RCC 7860 (cell line): ENCODE data around the gene RRAGB.
"Not testable (repeated sequence)": the region's sequence is repeated elsewhere in the genome, so short reads cannot be mapped to it uniquely, and the experiment has no call there.

Experiments
- DNase-seq: peaks from one replicate; pipeline ENCODE4 v3.0.0-alpha.2; 2015; ENCODE audit warnings: low spot score
- FAIRE-seq: peaks from 2 replicates; lab custom pipeline; 2012; peaks lifted over from hg19 to GRCh38; lab: Jason Lieb, UNC

Gene RRAGB

GRCh38 chrX:55759478-55759877 is 41.9 kb downstream of the RRAGB start:
- no peak for FAIRE-seq

GRCh38 chrX:55767100-55767499 is 49.6 kb downstream of the RRAGB start:
- FAIRE-seq (no peak), DNase-seq (no peak)

More at GRCh38 chrX:55759478-55759877, 41.9 kb downstream of the RRAGB start:
- DNase-seq: no peak

GRCh38 chrX:55774419-55774818 is 56.9 kb downstream of the RRAGB start:
- DNase-seq, FAIRE-seq: not testable (repeated sequence)

DNA sequence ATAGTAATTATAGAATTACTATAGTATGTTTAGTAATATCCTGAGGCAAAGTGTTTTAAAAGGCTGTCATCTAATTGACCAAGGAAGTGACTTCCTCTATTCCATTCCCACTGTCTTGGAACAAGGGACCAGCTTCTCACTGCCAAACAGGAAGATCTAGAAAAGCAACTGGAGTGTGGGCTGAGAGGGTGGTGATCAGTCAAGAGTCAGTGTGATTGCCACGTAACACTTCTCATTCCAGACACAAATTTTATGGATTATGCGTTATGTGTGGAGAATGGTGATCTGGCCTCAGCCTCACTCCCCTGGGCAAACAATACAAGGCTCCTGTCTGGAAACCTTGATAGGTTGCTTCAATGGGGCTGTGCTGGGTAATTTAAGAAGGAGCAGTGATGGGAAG is 60.0 kb downstream of the RRAGB start:
- DNase-seq (no peak), FAIRE-seq (no peak)

- FAIRE-seq: no peak
These were observed 60.8 kb downstream of the RRAGB start for GRCh38 chrX:55778322-55778721.

DNA sequence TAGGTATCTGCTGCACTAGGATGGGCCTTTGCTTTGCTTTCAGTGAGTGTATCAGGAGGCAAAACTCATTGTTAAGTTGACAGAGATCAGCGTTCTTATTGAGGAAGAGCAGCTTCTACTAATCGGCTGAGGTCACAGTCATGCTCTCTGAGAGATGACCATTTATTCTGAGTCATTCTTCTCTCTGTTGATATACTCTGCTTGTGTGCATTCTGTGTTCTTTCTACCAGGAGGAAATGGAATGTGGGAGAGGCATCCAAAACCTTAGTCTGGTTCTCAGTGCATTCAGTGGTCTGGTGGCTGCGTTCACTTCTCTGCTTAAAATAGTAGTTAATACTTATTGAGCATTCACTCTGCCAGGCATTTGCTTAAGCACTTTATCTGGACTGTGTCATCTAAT is 66.2 kb downstream of the RRAGB start:
- no peak for FAIRE-seq
- DNase-seq: peak; percentile 7

More at GRCh38 chrX:55778322-55778721, 60.8 kb downstream of the RRAGB start:
- DNase-seq: no peak

DNA sequence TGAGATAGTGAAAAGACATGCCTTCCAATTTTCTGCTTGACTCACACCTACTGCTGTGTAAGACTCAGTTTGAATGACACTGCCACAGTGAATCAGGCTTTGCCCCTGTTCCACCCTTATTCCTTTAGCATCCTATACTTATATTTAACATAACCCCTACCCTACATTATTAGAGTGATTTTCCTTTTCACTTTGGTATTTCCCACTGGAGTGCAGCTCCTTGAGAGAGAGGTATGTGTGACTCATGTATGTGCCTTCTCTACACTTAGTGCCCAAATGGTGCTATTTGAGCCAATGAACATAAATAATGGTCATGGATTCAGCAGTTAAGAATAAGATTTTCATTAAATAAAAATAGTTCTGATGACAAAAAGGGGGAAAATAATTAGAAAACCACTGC is 69.5 kb downstream of the RRAGB start:
- no peak for DNase-seq
- FAIRE-seq: no peak

- DNase-seq (no peak), FAIRE-seq (no peak)
These were observed 70.2 kb downstream of the RRAGB start for GRCh38 chrX:55787727-55788126.

DNA sequence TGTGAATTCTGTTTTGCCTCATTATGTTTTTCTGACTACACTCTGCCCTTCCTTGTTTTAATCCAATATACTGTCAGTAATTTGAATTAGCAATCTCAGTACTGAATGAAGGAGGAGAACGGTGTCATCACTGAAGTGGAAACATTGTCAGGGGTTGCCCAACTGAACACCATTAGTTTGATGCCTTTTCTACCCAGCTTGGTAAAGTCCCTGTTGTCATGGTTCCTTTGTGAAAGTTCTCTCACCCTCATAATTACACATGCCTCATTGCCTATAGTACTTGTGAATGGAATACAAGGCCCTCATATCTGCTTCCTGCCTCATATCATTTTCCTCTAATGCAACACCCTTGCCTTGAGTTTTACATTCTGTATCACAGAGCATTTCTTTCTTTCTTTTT is 76.9 kb downstream of the RRAGB start:
- FAIRE-seq (no peak), DNase-seq (no peak)

- no peak for DNase-seq
- no peak for FAIRE-seq
These were observed 78.9 kb downstream of the RRAGB start for GRCh38 chrX:55796496-55796895.

DNA sequence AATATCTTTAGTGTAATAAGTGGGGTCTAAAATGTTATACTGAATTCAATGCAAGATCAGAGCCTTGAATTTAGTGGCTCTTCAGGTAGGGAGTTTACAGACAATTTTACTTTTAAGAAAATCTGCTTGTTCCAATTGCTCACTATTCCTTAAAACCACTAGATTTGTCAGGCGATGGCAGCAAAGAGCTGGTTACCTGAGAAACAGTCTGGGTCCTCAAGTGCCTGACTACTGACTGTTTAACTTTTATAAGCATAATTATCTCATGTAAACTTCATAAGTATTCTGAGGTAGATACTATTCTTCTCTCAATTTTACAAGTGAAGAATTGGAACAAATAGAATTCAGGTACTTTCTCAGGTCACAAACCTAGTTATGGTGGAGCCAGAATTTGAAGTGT is 84.3 kb downstream of the RRAGB start:
- DNase-seq (no peak), FAIRE-seq (no peak)
